ENCODE measurements around the gene SLC35F2. TPM values are rescaled to one million over a fixed set of nuclear protein-coding genes. Genes with fewer than 3 reads are reported as not detected.

Gene SLC35F2
- total and polyA plus RNA-seq, 10 donors, result 5.0 to 9.1 (median 6.7) TPM

DNA sequence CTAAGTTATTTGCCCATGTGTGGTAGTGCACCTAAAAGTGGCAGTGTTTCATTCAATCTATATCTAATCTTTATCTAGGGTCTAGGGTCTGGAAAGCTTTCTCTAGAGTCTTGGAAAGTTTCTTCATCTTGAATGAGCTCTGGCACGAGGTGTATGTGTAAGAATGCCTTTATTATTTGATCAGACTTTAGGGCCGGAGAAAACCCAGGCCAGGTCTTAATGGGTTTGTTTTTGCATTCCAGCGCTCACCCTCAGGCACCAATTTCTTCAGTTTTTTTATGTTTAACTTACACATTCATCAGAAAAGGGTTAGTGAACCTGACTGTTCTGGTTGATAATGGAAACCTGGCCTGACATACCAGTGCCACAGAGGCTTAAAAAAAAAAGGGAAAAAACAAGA lies 78.5 kb downstream of the SLC35F2 start:
- H3K27me3 ChIP-seq (replicated peaks in 1 of 7), result peaks cover 0 to 4% (median 0%) of the 10 kb centered on the region in 7 donors
- TF ChIP-seq POLR2AphosphoS5 (IDR thresholded peaks at IDR 0.05) (no peak), POLR2A (IDR thresholded peaks at IDR 0.05) (no peak), CTCF (IDR thresholded peaks at IDR 0.05 in 8 of 11, conservative IDR thresholded peaks at IDR 0.05 in 3 of 11) (no peak)
- H3K4me1 ChIP-seq, result no peaks in the 10 kb centered on the region
- no peak overlapping the region for H3K4me3 ChIP-seq
- H3K27ac ChIP-seq, result no peak overlapping the region
- no peak for DNase-seq
- H3K9me3 ChIP-seq, result no peaks in the 10 kb centered on the region
- intact Hi-C loops (cut with DNase I; ENCODE audit: low total_unique reads), result no loop called here
- 59 to 71% (median 69%) methylated on average over 3 of the region's 3 CpGs for WGBS, 5 donors
- no peaks in the 10 kb centered on the region for H3K36me3 ChIP-seq

- Histone ChIP-seq H3K36me3 (no peaks in the 10 kb centered on the region), H3K27me3 (replicated peaks in 1 of 7) (peaks cover 0 to 4% (median 0%) of the 10 kb centered on the region in 7 donors), H3K4me1 (no peaks in the 10 kb centered on the region), H3K4me3 (no peak overlapping the region), H3K9me3 (no peaks in the 10 kb centered on the region), H3K27ac (no peak overlapping the region)
- no peak for DNase-seq
- no peak for TF ChIP-seq POLR2AphosphoS5 (IDR thresholded peaks at IDR 0.05)
- intact Hi-C loops (cut with DNase I; ENCODE audit: low total_unique reads), result no loop called here
- 64 to 76% (median 71%) methylated on average over 7 of the region's 7 CpGs for WGBS, 5 donors
Measured at GRCh38 chr11:107778839-107779517, 79.6 kb downstream of the SLC35F2 start.

- no peak overlapping the region for H3K4me3 ChIP-seq
- no peak for TF ChIP-seq POLR2AphosphoS5 (IDR thresholded peaks at IDR 0.05)
- no peak for TF ChIP-seq POLR2A (IDR thresholded peaks at IDR 0.05)
- TF ChIP-seq CTCF (IDR thresholded peaks at IDR 0.05 in 8 of 11, conservative IDR thresholded peaks at IDR 0.05 in 3 of 11), result no peak
- H3K36me3 ChIP-seq, result no peaks in the 10 kb centered on the region
- 64 to 80% (median 73%) methylated on average over 2 of the region's 2 CpGs for WGBS, 5 donors
- H3K27me3 ChIP-seq (replicated peaks in 1 of 7), result peaks cover 0 to 4% (median 0%) of the 10 kb centered on the region in 7 donors
- H3K27ac ChIP-seq, result no peak overlapping the region
- DNase-seq, result no peak
- intact Hi-C loops (cut with DNase I; ENCODE audit: low total_unique reads), result no loop called here
- no peaks in the 10 kb centered on the region for H3K4me1 ChIP-seq
- H3K9me3 ChIP-seq, result no peaks in the 10 kb centered on the region
Measured at GRCh38 chr11:107777110-107777509, 81.5 kb downstream of the SLC35F2 start.

DNA sequence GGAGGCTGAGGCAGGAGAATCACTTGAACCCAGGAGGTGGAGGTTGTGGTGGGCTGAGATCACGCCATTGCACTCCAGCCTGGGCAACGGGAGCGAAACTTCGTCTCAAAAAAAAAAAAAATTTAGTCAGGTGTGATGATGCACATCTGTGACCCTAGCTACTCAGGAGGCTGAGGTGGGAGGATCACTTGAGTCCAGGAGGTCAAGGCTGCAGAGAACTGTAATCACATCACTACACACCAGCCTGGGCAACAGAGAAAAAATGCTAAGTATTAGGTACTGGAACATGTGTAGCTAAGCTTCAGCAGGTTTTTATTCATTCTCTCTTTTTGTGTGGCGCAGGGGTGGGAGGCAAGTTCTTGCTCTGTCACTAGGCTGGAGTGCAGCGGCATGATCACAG lies 82.5 kb downstream of the SLC35F2 start:
- Histone ChIP-seq H3K9me3 (no peaks in the 10 kb centered on the region), H3K4me3 (no peak overlapping the region), H3K36me3 (no peaks in the 10 kb centered on the region), H3K4me1 (no peaks in the 10 kb centered on the region), H3K27ac (no peak overlapping the region), H3K27me3 (replicated peaks in 1 of 7) (no peaks in the 10 kb centered on the region)
- TF ChIP-seq POLR2AphosphoS5 (IDR thresholded peaks at IDR 0.05) (no peak), CTCF (IDR thresholded peaks at IDR 0.05 in 8 of 11, conservative IDR thresholded peaks at IDR 0.05 in 3 of 11) (no peak), POLR2A (IDR thresholded peaks at IDR 0.05) (no peak)
- intact Hi-C loops (cut with DNase I; ENCODE audit: low total_unique reads), result no loop called here
- no peak for DNase-seq
- WGBS, 5 donors, result 87 to 97% (median 92%) methylated on average over 6 of the region's 6 CpGs
